Epidermal melanocyte (primary cell): ENCODE results near the gene RNF145.
"Not testable (repeated sequence)": the region's sequence is repeated elsewhere in the genome, so short reads cannot be mapped to it uniquely, and the experiment has no call there.

Source experiments
- DNase-seq: peaks from one replicate; pipeline ENCODE4 v3.0.0; 2011; ENCODE audit warnings: low spot score; ENCODE audit not compliant: insufficient read length

Gene RNF145

GRCh38 chr5:159118958-159119659 is 90.2 kb downstream of the RNF145 start:
- DNase-seq = not testable (repeated sequence)

DNA sequence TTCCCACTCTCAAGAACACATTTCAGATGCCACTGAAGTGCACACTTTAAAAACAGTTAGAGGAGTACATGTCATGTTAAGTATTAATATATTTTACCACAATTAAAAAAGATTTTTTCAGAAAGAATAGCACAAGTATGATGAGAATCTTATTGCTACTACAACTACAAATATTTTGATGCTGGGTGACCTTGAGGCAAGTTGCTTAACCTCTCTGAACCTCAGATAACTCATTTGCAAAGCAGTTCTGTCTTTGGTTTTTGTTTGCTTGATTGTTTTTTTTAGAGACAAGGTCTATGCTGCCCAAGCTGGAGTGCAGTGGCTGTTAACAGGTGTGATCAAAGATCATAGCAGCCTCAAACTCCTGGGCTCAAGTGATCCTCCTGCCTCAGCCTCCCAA is 95.9 kb downstream of the RNF145 start:
- no peak for DNase-seq

DNA sequence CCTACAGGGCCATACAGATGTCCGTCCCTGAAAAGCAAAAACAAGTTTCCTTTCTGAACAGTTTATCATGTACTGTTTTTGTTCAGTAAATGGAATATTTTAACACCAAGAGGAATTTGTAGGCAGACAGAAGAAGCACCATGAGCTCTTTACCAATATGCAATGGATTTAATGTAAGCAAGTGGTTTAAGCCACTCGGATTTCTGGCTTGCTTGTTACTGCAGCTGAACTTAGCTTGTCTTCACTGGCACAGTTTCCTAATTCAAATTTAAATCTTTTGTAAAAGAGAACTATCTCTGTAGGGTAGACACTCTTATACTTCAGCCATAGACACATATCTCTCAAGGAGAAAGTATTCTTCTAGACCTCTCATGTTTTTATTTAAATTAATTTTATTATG is 96.9 kb downstream of the RNF145 start:
- no peak for DNase-seq
